SU-DHL-6 (cell line): Measurements from ENCODE around the gene FAM229B.
"Not testable (repeated sequence)": the region's sequence is repeated elsewhere in the genome, so short reads cannot be mapped to it uniquely, and the experiment has no call there.

Source experiments
- EZH2phosphoT487 ChIP-seq: fragments of 200-600 bp; sonication (generic), shearing (Covaris generic); conservative IDR thresholded peaks from 2 replicates; pipeline ENCODE4 v1.6.1; 2018; ENCODE audit warnings: mild to moderate bottlenecking, antibody characterized with exemption, low read length, moderate library complexity, mixed read lengths
- TF ChIP-seq, protein P1 (sequence below): fragments of 200-600 bp; sonication (generic); IDR thresholded peaks from one replicate; pipeline ENCODE4 v1.5.1; 2017; ENCODE audit warnings: antibody characterized with exemption, mild to moderate bottlenecking, low read length, moderate library complexity; ENCODE audit not compliant: insufficient read depth, poor library complexity, severe bottlenecking

- TF ChIP-seq, protein P1, sequence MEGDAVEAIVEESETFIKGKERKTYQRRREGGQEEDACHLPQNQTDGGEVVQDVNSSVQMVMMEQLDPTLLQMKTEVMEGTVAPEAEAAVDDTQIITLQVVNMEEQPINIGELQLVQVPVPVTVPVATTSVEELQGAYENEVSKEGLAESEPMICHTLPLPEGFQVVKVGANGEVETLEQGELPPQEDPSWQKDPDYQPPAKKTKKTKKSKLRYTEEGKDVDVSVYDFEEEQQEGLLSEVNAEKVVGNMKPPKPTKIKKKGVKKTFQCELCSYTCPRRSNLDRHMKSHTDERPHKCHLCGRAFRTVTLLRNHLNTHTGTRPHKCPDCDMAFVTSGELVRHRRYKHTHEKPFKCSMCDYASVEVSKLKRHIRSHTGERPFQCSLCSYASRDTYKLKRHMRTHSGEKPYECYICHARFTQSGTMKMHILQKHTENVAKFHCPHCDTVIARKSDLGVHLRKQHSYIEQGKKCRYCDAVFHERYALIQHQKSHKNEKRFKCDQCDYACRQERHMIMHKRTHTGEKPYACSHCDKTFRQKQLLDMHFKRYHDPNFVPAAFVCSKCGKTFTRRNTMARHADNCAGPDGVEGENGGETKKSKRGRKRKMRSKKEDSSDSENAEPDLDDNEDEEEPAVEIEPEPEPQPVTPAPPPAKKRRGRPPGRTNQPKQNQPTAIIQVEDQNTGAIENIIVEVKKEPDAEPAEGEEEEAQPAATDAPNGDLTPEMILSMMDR, result not testable (repeated sequence)
- TF ChIP-seq EZH2phosphoT487, result not testable (repeated sequence)
Observed at GRCh38 chr6:112047523-112047922, 39.9 kb upstream of the FAM229B start.
